AG04449 (cell line): ENCODE data around the gene PPP3R1.

Experiments
- CTCF ChIA-PET: fragments of 350-600 bp; formaldehyde crosslinking; extraction: SDS; loops from one replicate; lab custom pipeline; 2021; ENCODE audit warnings: antibody characterized with exemption; lab: Yijun Ruan, JAX
- POLR2A ChIA-PET: fragments of 400-600, 350-600 bp; formaldehyde crosslinking; extraction: SDS; loops from one replicate; lab custom pipeline; 2020; ENCODE audit warnings: antibody characterized with exemption, inconsistent platforms; lab: Yijun Ruan, JAX
- DNase-seq: peaks from one replicate; pipeline ENCODE4 v3.0.0-alpha.2; 2010; ENCODE audit warnings: low read depth, low spot score
- H3K4me3 ChIP-seq: 2 replicates; pipeline ENCODE4 v1.5.1; 2011; ENCODE audit warnings: low read depth, mild to moderate bottlenecking, control low read depth, low read length
- CTCF ChIP-seq: IDR thresholded peaks from one replicate; pipeline ENCODE4 v1.5.1; 2011; ENCODE audit warnings: mild to moderate bottlenecking, moderate library complexity, low read length, control low read depth, inconsistent platforms; ENCODE audit not compliant: insufficient read depth; ENCODE audit errors: missing control alignments

Gene PPP3R1

GRCh38 chr2:68283419-68283812 lies 31.1 kb upstream of the PPP3R1 start:
- ChIA-PET POLR2A (interaction anchor here (0.6 kb wide), 1 partner anchor 160 kb away, joined by 3 read pairs; no protein-coding TSS in a partner anchor), CTCF (interaction anchor here (0.7 to 12.3 kb wide), 32 partner anchors 8 to 160 kb away, joined by 3 to 131 read pairs (median 4); partner anchors contain the start of gene PNO1)
- no peak for DNase-seq
- H3K4me3 ChIP-seq: no peak overlapping the region
- no peak for TF ChIP-seq CTCF

DNA sequence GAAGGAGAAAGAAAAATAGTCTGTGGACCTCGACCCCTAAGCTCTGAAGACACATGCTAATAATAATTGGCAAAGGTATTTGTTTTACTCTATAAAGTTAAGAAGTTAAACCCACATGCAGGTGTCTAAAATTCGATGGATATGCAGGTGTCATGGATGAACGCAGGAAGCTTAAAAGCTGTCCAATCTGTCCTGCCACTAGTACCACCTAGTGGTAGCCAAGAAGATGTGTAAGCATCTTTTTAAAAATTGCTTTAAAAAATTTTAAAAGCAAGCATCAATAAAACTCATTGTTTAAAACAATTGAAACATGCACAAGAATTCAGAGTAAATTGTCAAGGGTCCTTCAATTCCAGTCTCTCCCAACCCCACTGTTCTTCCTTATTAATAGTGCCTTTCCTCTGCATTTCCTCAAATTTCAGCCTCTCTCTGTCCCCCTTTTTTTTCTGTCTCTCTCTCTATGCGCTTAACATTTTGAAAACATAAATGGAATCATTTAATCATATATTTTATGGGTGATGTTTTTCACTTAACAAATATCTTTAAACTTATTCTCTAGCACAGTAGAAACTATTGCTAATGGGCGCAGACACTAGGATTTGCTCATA lies 30.6 kb upstream of the PPP3R1 start:
- DNase-seq: no peak
- CTCF ChIA-PET: interaction anchor here (0.7 to 12.3 kb wide), 41 partner anchors 8 to 164 kb away, joined by 3 to 131 read pairs (median 4); partner anchors contain the start of gene PNO1
- TF ChIP-seq CTCF: peak; percentile 54
- POLR2A ChIA-PET: no interaction called here
- H3K4me3 ChIP-seq: no peak overlapping the region

- CTCF ChIA-PET: interaction anchor here (1.4 to 12.3 kb wide), 4 partner anchors 24 to 160 kb away, joined by 3 to 131 read pairs (median 81); no protein-coding TSS in a partner anchor
- no peak for TF ChIP-seq CTCF
- no peak for DNase-seq
Observed at GRCh38 chr2:68280796-68281195, 28.5 kb upstream of the PPP3R1 start.

DNA sequence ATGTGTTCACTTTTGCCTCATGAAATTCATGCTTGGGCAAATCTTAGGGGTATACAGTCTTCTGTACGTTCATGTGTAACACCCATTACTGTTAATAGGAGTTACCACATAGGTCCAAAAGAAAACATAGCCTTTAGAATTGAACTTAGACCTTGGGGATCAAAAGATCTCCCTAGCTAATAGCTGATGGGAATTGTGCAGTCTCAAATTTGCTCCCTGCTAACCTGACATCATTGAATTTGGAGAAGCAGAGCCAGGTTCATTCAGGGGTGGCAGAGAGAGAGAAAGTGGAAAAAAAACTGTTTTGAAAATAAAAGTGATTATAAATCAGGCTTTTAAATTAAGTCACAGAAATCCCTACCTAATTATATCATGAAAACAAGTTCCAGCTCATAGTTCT lies 28.0 kb upstream of the PPP3R1 start:
- CTCF ChIA-PET: interaction anchor here (1.4 to 12.3 kb wide), 4 partner anchors 23 to 161 kb away, joined by 3 to 131 read pairs (median 81); no protein-coding TSS in a partner anchor
- POLR2A ChIA-PET: interaction anchor here (0.6 kb wide), 1 partner anchor 28 kb away, joined by 3 read pairs; the partner anchor contains the start of gene PPP3R1
- TF ChIP-seq CTCF: no peak
- DNase-seq: no peak
- H3K4me3 ChIP-seq: no peak overlapping the region

More at GRCh38 chr2:68280796-68281195, 28.5 kb upstream of the PPP3R1 start:
- no peak overlapping the region for H3K4me3 ChIP-seq
- POLR2A ChIA-PET: no interaction called here

GRCh38 chr2:68279691-68280090 lies 27.4 kb upstream of the PPP3R1 start:
- no peak for DNase-seq
- POLR2A ChIA-PET: interaction anchor here (0.6 kb wide), 1 partner anchor 27 kb away, joined by 3 read pairs; the partner anchor contains the start of gene PPP3R1
- H3K4me3 ChIP-seq: no peak overlapping the region
- CTCF ChIA-PET: interaction anchor here (0.7 to 12.3 kb wide), 6 partner anchors 23 to 161 kb away, joined by 3 to 131 read pairs (median 20); no protein-coding TSS in a partner anchor
- TF ChIP-seq CTCF: no peak

DNA sequence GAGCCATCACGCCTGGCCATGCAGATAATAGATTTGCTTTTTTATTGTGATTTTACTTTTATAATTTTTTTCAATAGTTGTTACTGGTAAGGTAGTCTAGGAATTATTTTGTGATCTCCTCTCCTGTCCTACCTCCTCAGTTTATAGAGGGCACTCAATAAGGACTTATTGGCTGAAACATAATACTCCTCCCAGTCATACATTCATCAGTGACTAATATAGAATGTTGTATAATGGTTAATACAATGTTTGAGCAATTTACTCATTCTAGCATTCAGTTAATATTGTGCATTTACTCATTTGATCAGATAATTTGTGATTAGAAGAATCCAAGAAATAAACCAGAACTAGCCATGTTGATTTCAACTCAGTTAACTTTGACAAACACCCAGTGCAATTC lies 25.8 kb upstream of the PPP3R1 start:
- ChIA-PET POLR2A (no interaction called here), CTCF (interaction anchor here (0.6 to 10.6 kb wide), 8 partner anchors 7 to 155 kb away, joined by 3 to 126 read pairs (median 4); no protein-coding TSS in a partner anchor)
- no peak for TF ChIP-seq CTCF
- no peak for DNase-seq
- H3K4me3 ChIP-seq: no peak overlapping the region
